ENCODE data around the gene STK10.

DNA sequence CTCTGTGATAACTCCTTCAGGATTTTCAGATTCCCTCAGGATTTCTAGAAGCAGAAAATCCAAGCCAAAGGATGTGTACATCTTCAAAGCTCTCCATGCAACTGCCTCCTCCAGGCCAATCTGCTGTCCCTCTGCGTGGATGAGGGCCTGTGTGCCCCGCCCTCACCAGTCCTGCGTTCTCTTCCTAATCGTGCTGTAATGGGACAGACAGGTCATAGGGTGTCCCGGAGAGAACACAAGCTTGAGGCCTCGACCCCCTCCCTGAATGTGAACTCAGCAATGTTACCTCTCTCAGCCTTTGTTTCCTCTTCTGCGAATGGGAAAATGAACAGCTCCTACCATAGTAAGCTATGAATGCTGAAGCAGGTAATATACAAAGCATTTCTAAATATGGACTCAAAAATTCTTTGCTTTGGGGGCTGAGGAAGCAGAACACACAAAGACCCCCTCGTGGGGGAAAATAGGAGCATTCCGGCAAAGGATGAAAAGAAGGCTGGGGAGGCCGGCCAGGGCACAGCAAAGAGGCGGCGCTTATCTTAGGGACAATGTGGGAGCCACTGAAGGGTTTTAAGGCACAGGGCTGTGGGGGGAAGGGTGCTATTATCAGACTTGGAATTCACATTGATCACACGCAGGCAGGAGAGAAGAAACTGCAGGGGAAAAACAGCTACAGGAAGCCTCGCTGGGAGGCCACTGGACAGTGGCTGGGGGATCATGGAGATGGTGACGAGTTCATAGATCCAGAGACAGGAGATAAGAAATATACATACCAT is 124.4 kb downstream of the STK10 start:
- TF ChIP-seq, protein P1, sequence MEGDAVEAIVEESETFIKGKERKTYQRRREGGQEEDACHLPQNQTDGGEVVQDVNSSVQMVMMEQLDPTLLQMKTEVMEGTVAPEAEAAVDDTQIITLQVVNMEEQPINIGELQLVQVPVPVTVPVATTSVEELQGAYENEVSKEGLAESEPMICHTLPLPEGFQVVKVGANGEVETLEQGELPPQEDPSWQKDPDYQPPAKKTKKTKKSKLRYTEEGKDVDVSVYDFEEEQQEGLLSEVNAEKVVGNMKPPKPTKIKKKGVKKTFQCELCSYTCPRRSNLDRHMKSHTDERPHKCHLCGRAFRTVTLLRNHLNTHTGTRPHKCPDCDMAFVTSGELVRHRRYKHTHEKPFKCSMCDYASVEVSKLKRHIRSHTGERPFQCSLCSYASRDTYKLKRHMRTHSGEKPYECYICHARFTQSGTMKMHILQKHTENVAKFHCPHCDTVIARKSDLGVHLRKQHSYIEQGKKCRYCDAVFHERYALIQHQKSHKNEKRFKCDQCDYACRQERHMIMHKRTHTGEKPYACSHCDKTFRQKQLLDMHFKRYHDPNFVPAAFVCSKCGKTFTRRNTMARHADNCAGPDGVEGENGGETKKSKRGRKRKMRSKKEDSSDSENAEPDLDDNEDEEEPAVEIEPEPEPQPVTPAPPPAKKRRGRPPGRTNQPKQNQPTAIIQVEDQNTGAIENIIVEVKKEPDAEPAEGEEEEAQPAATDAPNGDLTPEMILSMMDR (IDR thresholded peaks at IDR 0.05): no peak
- no peak for TF ChIP-seq POLR2A (IDR thresholded peaks at IDR 0.05)
